ENCODE results near the gene ITIH1.
A peak's percentile ranks its signal among the peaks of the same experiment; 100 is the strongest.

ITIH1 gene

GRCh38 chr3:52824037-52824436 is 46.6 kb downstream of the ITIH1 start:
- no peak overlapping the region for H3K27ac ChIP-seq (ENCODE audit: low read length)
- H3K36me3 ChIP-seq (ENCODE audit: control insufficient read depth in 1 of 2, insufficient read depth in 2 of 2, low read length in 2 of 2), result peaks cover 0 to 15% of the 10 kb centered on the region in 2 donors
- no peaks in the 10 kb centered on the region for H3K9me3 ChIP-seq (ENCODE audit: control insufficient read depth in 1 of 2, low read length in 2 of 2)
- no peaks in the 10 kb centered on the region for H3K27me3 ChIP-seq (ENCODE audit: low read depth, low read length)
- no peak overlapping the region for H3K4me3 ChIP-seq (ENCODE audit: low read depth in 1 of 2, low read length in 2 of 2)
- H3K4me1 ChIP-seq (ENCODE audit: control insufficient read depth in 1 of 2, insufficient read depth in 2 of 2, low read length in 2 of 2), result no peaks in the 10 kb centered on the region

GRCh38 chr3:52827441-52827840 is 50.0 kb downstream of the ITIH1 start:
- Histone ChIP-seq H3K27ac (ENCODE audit: low read length) (no peak overlapping the region), H3K9me3 (ENCODE audit: control insufficient read depth in 1 of 2, low read length in 2 of 2) (no peaks in the 10 kb centered on the region), H3K36me3 (ENCODE audit: control insufficient read depth in 1 of 2, insufficient read depth in 2 of 2, low read length in 2 of 2) (peaks cover 0 to 15% of the 10 kb centered on the region in 2 donors), H3K27me3 (ENCODE audit: low read depth, low read length) (no peaks in the 10 kb centered on the region), H3K4me3 (ENCODE audit: low read depth in 1 of 2, low read length in 2 of 2) (no peak overlapping the region), H3K4me1 (ENCODE audit: control insufficient read depth in 1 of 2, insufficient read depth in 2 of 2, low read length in 2 of 2) (no peaks in the 10 kb centered on the region)

DNA sequence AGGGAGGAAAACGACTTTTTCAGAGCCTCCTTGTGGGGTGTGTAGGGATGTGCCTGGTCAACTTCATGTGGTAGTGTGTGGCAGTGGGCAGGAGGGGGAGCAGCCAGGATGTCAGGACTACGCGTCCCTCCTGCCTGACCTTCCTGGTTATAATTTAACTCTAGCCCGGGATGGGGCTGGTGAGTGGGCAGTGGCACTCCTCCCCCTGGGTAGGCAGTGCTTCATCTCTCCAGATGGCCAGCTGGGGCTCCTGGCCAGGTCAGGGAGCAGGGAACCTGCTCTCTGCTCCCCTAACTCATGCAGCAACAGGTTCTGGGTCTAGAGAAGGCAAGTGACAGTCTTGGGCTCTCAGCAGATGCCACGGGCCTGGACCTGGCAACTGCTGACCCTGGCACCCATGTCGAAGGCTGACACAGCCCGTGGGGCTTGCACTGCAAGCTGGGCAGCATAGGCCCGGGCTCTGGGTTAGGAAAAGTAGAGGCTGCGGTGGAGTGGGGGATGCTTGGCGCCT is 50.5 kb downstream of the ITIH1 start:
- H3K27ac ChIP-seq (ENCODE audit: low read length), result no peak overlapping the region
- no peaks in the 10 kb centered on the region for H3K27me3 ChIP-seq (ENCODE audit: low read depth, low read length)
- no peaks in the 10 kb centered on the region for H3K9me3 ChIP-seq (ENCODE audit: control insufficient read depth in 1 of 2, low read length in 2 of 2)
- H3K4me3 ChIP-seq (ENCODE audit: low read depth in 1 of 2, low read length in 2 of 2), result no peak overlapping the region
- no peaks in the 10 kb centered on the region for H3K4me1 ChIP-seq (ENCODE audit: control insufficient read depth in 1 of 2, insufficient read depth in 2 of 2, low read length in 2 of 2)
- H3K36me3 ChIP-seq (ENCODE audit: control insufficient read depth in 1 of 2, insufficient read depth in 2 of 2, low read length in 2 of 2), result peaks cover 0 to 16% of the 10 kb centered on the region in 2 donors

GRCh38 chr3:52829482-52829881 is 52.1 kb downstream of the ITIH1 start:
- Histone ChIP-seq H3K4me1 (ENCODE audit: control insufficient read depth in 1 of 2, insufficient read depth in 2 of 2, low read length in 2 of 2) (peaks cover 0 to 3% of the 10 kb centered on the region in 2 donors), H3K4me3 (ENCODE audit: low read depth in 1 of 2, low read length in 2 of 2) (no peak overlapping the region), H3K27ac (ENCODE audit: low read length) (no peak overlapping the region), H3K9me3 (ENCODE audit: control insufficient read depth in 1 of 2, low read length in 2 of 2) (no peaks in the 10 kb centered on the region), H3K27me3 (ENCODE audit: low read depth, low read length) (no peaks in the 10 kb centered on the region), H3K36me3 (ENCODE audit: control insufficient read depth in 1 of 2, insufficient read depth in 2 of 2, low read length in 2 of 2) (peaks cover 0 to 9% of the 10 kb centered on the region in 2 donors)

DNA sequence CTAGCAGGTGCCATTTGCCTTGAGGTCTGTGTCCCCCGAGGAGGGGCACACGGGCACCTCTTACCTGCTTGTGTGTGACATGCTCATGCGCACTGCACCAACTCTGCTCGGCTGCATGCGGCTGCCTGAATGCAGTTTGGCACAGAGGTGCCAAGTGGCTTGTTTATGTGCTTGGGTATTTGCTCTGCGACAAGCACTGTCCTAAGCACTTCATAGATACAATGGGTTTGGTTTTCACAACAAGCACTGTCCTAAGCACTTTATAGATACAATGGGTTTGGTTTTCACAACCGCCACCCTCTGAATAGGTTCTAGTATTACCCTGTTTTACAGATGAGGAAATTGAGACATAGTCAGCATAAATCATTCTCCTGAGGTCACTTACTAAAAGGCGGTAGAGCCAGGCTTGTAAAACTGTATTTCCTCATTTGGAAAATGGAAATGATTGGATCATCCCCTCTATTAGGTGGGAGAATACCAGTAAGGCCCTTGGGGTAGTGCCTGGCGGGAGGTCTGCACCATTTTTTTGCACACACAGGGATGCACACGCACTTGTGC is 52.6 kb downstream of the ITIH1 start:
- H3K27ac ChIP-seq (ENCODE audit: low read length), result no peak overlapping the region
- no peak overlapping the region for H3K4me3 ChIP-seq (ENCODE audit: low read depth in 1 of 2, low read length in 2 of 2)
- H3K9me3 ChIP-seq (ENCODE audit: control insufficient read depth in 1 of 2, low read length in 2 of 2), result no peaks in the 10 kb centered on the region
- H3K4me1 ChIP-seq (ENCODE audit: control insufficient read depth in 1 of 2, insufficient read depth in 2 of 2, low read length in 2 of 2), result peaks cover 0 to 8% of the 10 kb centered on the region in 2 donors
- H3K36me3 ChIP-seq (ENCODE audit: control insufficient read depth in 1 of 2, insufficient read depth in 2 of 2, low read length in 2 of 2), result peaks cover 0 to 9% of the 10 kb centered on the region in 2 donors
- H3K27me3 ChIP-seq (ENCODE audit: low read depth, low read length), result no peaks in the 10 kb centered on the region

- H3K4me3 ChIP-seq (ENCODE audit: low read depth in 1 of 2, low read length in 2 of 2), result no peak within 1 kb of the TSS
- no peak within 1 kb of the TSS for H3K27ac ChIP-seq (ENCODE audit: low read length)
- H3K4me1 ChIP-seq (ENCODE audit: control insufficient read depth in 1 of 2, insufficient read depth in 2 of 2, low read length in 2 of 2), result peaks cover 0 to 15% of the 10 kb centered on the region in 2 donors
- peaks cover 0 to 9% of the 10 kb centered on the region in 2 donors for H3K36me3 ChIP-seq (ENCODE audit: control insufficient read depth in 1 of 2, insufficient read depth in 2 of 2, low read length in 2 of 2)
- no peaks in the 10 kb centered on the region for H3K9me3 ChIP-seq (ENCODE audit: control insufficient read depth in 1 of 2, low read length in 2 of 2)
- no peaks in the 10 kb centered on the region for H3K27me3 ChIP-seq (ENCODE audit: low read depth, low read length)
Measured at GRCh38 chr3:52830535-52831258, 53.3 kb downstream of the ITIH1 start, which contains the start of gene ITIH4. Gene ITIH4, minus strand, starts transcription at chr3:52830672. Its CDS starts 30 bp downstream, at chr3:52830642.

- Histone ChIP-seq H3K36me3 (ENCODE audit: control insufficient read depth in 1 of 2, insufficient read depth in 2 of 2, low read length in 2 of 2) (peaks cover 0 to 12% of the 10 kb centered on the region in 2 donors), H3K9me3 (ENCODE audit: control insufficient read depth in 1 of 2, low read length in 2 of 2) (no peaks in the 10 kb centered on the region), H3K4me3 (ENCODE audit: low read depth in 1 of 2, low read length in 2 of 2) (no peak overlapping the region), H3K27ac (ENCODE audit: low read length) (no peak overlapping the region), H3K27me3 (ENCODE audit: low read depth, low read length) (no peaks in the 10 kb centered on the region), H3K4me1 (ENCODE audit: control insufficient read depth in 1 of 2, insufficient read depth in 2 of 2, low read length in 2 of 2) (peaks cover 0 to 18% of the 10 kb centered on the region in 2 donors)
Measured at GRCh38 chr3:52831500-52832301, 54.3 kb downstream of the ITIH1 start.

DNA sequence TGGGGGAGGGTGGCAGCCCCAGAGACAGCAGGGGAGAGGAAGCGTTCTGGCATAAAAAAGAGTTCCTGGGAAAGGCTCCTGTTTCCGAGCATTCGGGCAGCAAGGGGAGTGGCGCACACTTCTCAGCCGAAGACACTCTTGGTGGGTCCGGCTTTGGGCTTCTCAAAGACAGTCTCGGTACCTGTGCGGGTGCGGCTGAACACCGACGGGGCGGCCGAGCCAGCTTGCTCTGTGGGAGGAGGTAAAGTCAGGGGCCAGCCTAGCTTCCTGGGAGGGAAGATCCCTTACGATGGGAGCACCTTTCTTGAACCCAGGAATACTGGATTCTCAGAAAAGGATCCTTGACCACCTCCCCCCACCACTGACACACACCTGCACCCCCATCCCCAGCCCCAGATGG is 55.8 kb downstream of the ITIH1 start:
- Histone ChIP-seq H3K36me3 (ENCODE audit: control insufficient read depth in 1 of 2, insufficient read depth in 2 of 2, low read length in 2 of 2) (peaks cover 0 to 25% of the 10 kb centered on the region in 2 donors), H3K4me1 (ENCODE audit: control insufficient read depth in 1 of 2, insufficient read depth in 2 of 2, low read length in 2 of 2) (peaks cover 0 to 18% of the 10 kb centered on the region in 2 donors), H3K4me3 (ENCODE audit: low read depth in 1 of 2, low read length in 2 of 2) (no peak overlapping the region), H3K27ac (ENCODE audit: low read length) (no peak overlapping the region), H3K9me3 (ENCODE audit: control insufficient read depth in 1 of 2, low read length in 2 of 2) (no peaks in the 10 kb centered on the region), H3K27me3 (ENCODE audit: low read depth, low read length) (no peaks in the 10 kb centered on the region)

DNA sequence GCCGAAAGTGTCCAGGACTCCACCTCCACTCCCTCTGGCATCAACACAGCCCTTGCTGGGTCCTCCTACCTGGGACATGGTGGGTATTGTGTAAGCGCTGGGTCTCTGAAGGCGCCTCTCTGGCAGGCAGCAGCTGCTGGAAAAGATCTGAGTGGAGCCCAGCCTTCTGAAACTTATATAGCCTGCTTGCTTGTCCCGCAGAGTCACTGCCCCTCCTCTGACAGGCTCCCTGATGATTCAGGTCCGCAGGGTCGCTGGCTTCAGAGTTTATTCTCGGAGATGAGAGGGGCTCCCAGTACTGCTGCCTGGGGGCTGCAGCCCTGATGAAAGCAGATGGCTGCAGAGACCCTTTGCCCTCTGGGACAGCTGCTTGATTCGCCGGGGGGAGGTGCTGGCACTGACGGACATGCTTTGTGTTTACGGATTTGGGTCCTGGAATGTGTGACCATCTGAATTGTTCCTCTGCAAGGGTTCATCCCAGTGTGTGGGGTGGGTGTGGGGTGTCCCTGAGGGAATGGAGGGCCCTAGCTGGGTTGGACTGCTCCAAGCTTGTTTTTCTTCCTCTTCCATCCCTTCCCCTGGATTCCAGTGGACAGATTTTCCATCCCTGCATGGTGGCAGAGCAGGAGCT is 57.6 kb downstream of the ITIH1 start, which contains the start of gene MUSTN1:
Gene MUSTN1, minus strand, starts transcription at position 149 of the 631 bp plus-strand sequence. Its CDS starts 71 bp downstream, at position 78.
- Histone ChIP-seq H3K27me3 (ENCODE audit: low read depth, low read length) (no peaks in the 10 kb centered on the region), H3K4me1 (ENCODE audit: control insufficient read depth in 1 of 2, insufficient read depth in 2 of 2, low read length in 2 of 2) (peaks cover 0 to 18% of the 10 kb centered on the region in 2 donors), H3K27ac (ENCODE audit: low read length) (no peak within 1 kb of the TSS), H3K36me3 (ENCODE audit: control insufficient read depth in 1 of 2, insufficient read depth in 2 of 2, low read length in 2 of 2) (peaks cover 0 to 32% of the 10 kb centered on the region in 2 donors), H3K4me3 (ENCODE audit: low read depth in 1 of 2, low read length in 2 of 2) (peak within 1 kb of the TSS; percentile 13 to 16), H3K9me3 (ENCODE audit: control insufficient read depth in 1 of 2, low read length in 2 of 2) (no peaks in the 10 kb centered on the region)

DNA sequence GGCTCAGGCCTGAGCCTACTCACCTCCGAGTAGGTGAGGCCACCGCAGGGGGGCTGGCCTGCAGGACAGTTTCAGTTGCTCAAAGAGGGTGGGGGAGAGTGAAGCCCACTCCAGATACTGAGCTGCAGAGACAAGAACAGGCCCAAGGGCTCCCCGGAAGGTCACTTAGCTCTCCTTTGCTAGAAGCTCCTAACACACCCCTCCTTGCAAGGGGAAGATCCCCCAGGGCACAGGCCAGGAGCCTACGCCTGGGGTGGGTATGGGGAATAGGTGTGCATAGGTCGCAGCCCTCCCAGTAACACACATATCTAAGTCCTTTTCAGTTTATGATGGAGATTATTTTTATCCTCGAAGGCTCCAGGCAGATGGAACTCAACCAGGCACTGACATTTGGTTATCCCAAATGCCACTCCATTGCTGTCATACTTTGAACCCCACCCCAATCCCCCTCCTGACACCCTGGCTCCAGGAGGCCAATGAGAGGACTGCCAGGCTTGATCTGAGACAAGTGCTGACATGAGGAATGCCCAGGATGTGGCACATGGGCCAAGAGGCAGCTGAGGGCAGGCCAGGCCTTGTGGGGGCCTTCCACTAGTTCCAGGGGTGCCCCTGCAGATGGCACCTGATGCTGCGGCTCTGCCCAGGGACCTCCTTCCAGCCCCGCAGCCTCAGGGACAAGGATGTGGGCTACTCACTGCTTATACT is 58.5 kb downstream of the ITIH1 start:
- Histone ChIP-seq H3K27me3 (ENCODE audit: low read depth, low read length) (no peaks in the 10 kb centered on the region), H3K4me1 (ENCODE audit: control insufficient read depth in 1 of 2, insufficient read depth in 2 of 2, low read length in 2 of 2) (peaks cover 0 to 18% of the 10 kb centered on the region in 2 donors), H3K4me3 (ENCODE audit: low read depth in 1 of 2, low read length in 2 of 2) (no peak overlapping the region), H3K36me3 (ENCODE audit: control insufficient read depth in 1 of 2, insufficient read depth in 2 of 2, low read length in 2 of 2) (peaks cover 0 to 38% of the 10 kb centered on the region in 2 donors), H3K27ac (ENCODE audit: low read length) (no peak overlapping the region), H3K9me3 (ENCODE audit: control insufficient read depth in 1 of 2, low read length in 2 of 2) (no peaks in the 10 kb centered on the region)

Measured in muscle layer of duodenum (tissue), 2 donors.